CD1c-positive myeloid dendritic cell (primary cell): Measurements from ENCODE around the gene CHD9.
"Not testable (repeated sequence)": the region's sequence is repeated elsewhere in the genome, so short reads cannot be mapped to it uniquely, and the experiment has no call there.

Experiments
- DNase-seq: peaks from one replicate; pipeline ENCODE4 v3.0.0-alpha.2; 2016; ENCODE audit errors: extremely low spot score

Gene CHD9

GRCh38 chr16:53202398-53202797, 147.6 kb downstream of the CHD9 start:
- DNase-seq: peak; percentile 38

GRCh38 chr16:53207810-53208752, 153.3 kb downstream of the CHD9 start:
- peak; percentile 86 for DNase-seq

GRCh38 chr16:53209429-53209828, 154.6 kb downstream of the CHD9 start:
- DNase-seq: no peak

- no peak for DNase-seq
Measured at GRCh38 chr16:53209877-53210276, 155.1 kb downstream of the CHD9 start.

- DNase-seq: no peak
Measured at GRCh38 chr16:53211253-53211652, 156.5 kb downstream of the CHD9 start.

GRCh38 chr16:53212893-53213223, 158.1 kb downstream of the CHD9 start:
- DNase-seq: no peak

- DNase-seq: no peak
Measured at GRCh38 chr16:53213542-53213941, 158.8 kb downstream of the CHD9 start.

GRCh38 chr16:53216798-53217197, 162.0 kb downstream of the CHD9 start:
- peak; percentile 86 for DNase-seq

GRCh38 chr16:53219371-53219770, 164.6 kb downstream of the CHD9 start:
- no peak for DNase-seq

- DNase-seq: peak; percentile 70
Measured at GRCh38 chr16:53219795-53220454, 165.1 kb downstream of the CHD9 start.

GRCh38 chr16:53220585-53220984, 165.8 kb downstream of the CHD9 start:
- DNase-seq: no peak

- no peak for DNase-seq
Measured at GRCh38 chr16:53224951-53225533, 170.3 kb downstream of the CHD9 start.

GRCh38 chr16:53232826-53233529, 178.2 kb downstream of the CHD9 start:
- DNase-seq: no peak

GRCh38 chr16:53234836-53235235, 180.0 kb downstream of the CHD9 start:
- no peak for DNase-seq

- no peak for DNase-seq
Measured at GRCh38 chr16:53235851-53236250, 181.1 kb downstream of the CHD9 start.

GRCh38 chr16:53249331-53249730, 194.5 kb downstream of the CHD9 start:
- DNase-seq: no peak

GRCh38 chr16:53257001-53257400, 202.2 kb downstream of the CHD9 start:
- DNase-seq: no peak

- DNase-seq: no peak
Measured at GRCh38 chr16:53258809-53259208, 204.0 kb downstream of the CHD9 start.

- DNase-seq: no peak
Measured at GRCh38 chr16:53261276-53261675, 206.5 kb downstream of the CHD9 start.

- no peak for DNase-seq
Measured at GRCh38 chr16:53262645-53263044, 207.9 kb downstream of the CHD9 start.

GRCh38 chr16:53266156-53266555, 211.4 kb downstream of the CHD9 start:
- no peak for DNase-seq

GRCh38 chr16:53278498-53278897, 223.7 kb downstream of the CHD9 start:
- DNase-seq: not testable (repeated sequence)
